H9 (cell line): Measurements from ENCODE around the gene MTA2. TPM values are rescaled to one million over a fixed set of nuclear protein-coding genes. Genes with fewer than 3 reads are reported as not detected.

ENCODE experiments used
- DNase-seq: peaks from one replicate; pipeline ENCODE4 v3.0.0-alpha.2; 2017
- H2AFZ ChIP-seq: one replicate; pipeline ENCODE4 v1.6.1; 2013; ENCODE audit warnings: mild to moderate bottlenecking, low read length, control low read depth, moderate library complexity
- H2AK5ac ChIP-seq: 2 replicates; pipeline ENCODE4 v1.6.1; 2013; ENCODE audit warnings: low read length, control low read depth, mixed read lengths; ENCODE audit not compliant: insufficient read length
- H2BK120ac ChIP-seq: one replicate; pipeline ENCODE4 v1.6.1; 2013; ENCODE audit warnings: low read depth, mild to moderate bottlenecking, low read length, control low read depth, inconsistent platforms; ENCODE audit not compliant: poor library complexity, severe bottlenecking
- H2BK12ac ChIP-seq: 2 replicates; pipeline ENCODE4 v1.6.1; 2013; ENCODE audit warnings: low read length, control low read depth, mixed read lengths, low read depth; ENCODE audit not compliant: insufficient read length
- H2BK15ac ChIP-seq: 2 replicates; pipeline ENCODE4 v1.6.1; 2013; ENCODE audit warnings: low read depth, low read length, control low read depth
- H2BK20ac ChIP-seq: one replicate; pipeline ENCODE4 v1.6.1; 2013; ENCODE audit warnings: low read depth, mild to moderate bottlenecking, low read length, control low read depth, inconsistent platforms; ENCODE audit not compliant: poor library complexity, severe bottlenecking
- H2BK5ac ChIP-seq: 2 replicates; pipeline ENCODE4 v1.6.1; 2013; ENCODE audit warnings: low read length, control low read depth, mixed read lengths; ENCODE audit not compliant: insufficient read length
- H3K14ac ChIP-seq: 2 replicates; pipeline ENCODE4 v1.6.1; 2013; ENCODE audit warnings: low read length, control low read depth; ENCODE audit not compliant: insufficient read depth
- H3K18ac ChIP-seq: 2 replicates; pipeline ENCODE4 v1.6.1; 2013; ENCODE audit warnings: low read depth, mild to moderate bottlenecking, mixed read lengths, low read length, control low read depth; ENCODE audit not compliant: insufficient read length
- H3K23ac ChIP-seq: 2 replicates; pipeline ENCODE4 v1.6.1; 2013; ENCODE audit warnings: low read length, control low read depth, mixed read lengths, low read depth; ENCODE audit not compliant: insufficient read length
- H3K23me2 ChIP-seq: 2 replicates; pipeline ENCODE4 v1.6.1; 2013; ENCODE audit warnings: low read depth, mild to moderate bottlenecking, mixed read lengths, low read length, control low read depth; ENCODE audit not compliant: insufficient read length, poor library complexity, severe bottlenecking
- H3K27ac ChIP-seq: 2 replicates; pipeline ENCODE4 v1.5.1; 2013; ENCODE audit warnings: low read length, control low read depth, mixed read lengths, low read depth; ENCODE audit not compliant: insufficient read length
- H3K27me3 ChIP-seq: 2 replicates; pipeline ENCODE4 v1.6.1; 2013; ENCODE audit warnings: low read length, control low read depth, inconsistent platforms; ENCODE audit not compliant: insufficient read depth
- H3K4ac ChIP-seq: 2 replicates; pipeline ENCODE4 v1.6.1; 2013; ENCODE audit warnings: low read depth, mild to moderate bottlenecking, control low read depth, inconsistent platforms, low read length, moderate library complexity
- H3K4me1 ChIP-seq: 2 replicates; pipeline ENCODE4 v1.6.1; 2013; ENCODE audit warnings: low read length, control low read depth, inconsistent platforms; ENCODE audit not compliant: insufficient read depth
- H3K4me2 ChIP-seq: 2 replicates; pipeline ENCODE4 v1.6.1; 2013; ENCODE audit warnings: low read length, control low read depth, mixed read lengths; ENCODE audit not compliant: insufficient read length, insufficient read depth
- H3K56ac ChIP-seq: 2 replicates; pipeline ENCODE4 v1.6.1; 2013; ENCODE audit warnings: low read depth, mild to moderate bottlenecking, mixed read lengths, low read length, control low read depth; ENCODE audit not compliant: insufficient read length
- H3K79me1 ChIP-seq: 2 replicates; pipeline ENCODE4 v1.6.1; 2013; ENCODE audit warnings: low read depth, mild to moderate bottlenecking, moderate library complexity, low read length, control low read depth, inconsistent platforms; ENCODE audit not compliant: insufficient read depth, poor library complexity, severe bottlenecking
- H3K79me2 ChIP-seq: 2 replicates; pipeline ENCODE4 v1.6.1; 2013; ENCODE audit warnings: low read length, control low read depth, inconsistent platforms; ENCODE audit not compliant: insufficient read depth
- H3K9ac ChIP-seq: 2 replicates; pipeline ENCODE4 v1.6.1; 2013; ENCODE audit warnings: low read length, control low read depth, mixed read lengths; ENCODE audit not compliant: insufficient read length; ENCODE audit errors: extremely low read depth
- H3K9me3 ChIP-seq: one replicate; pipeline ENCODE4 v1.6.1; 2013; ENCODE audit warnings: low read depth, low read length, inconsistent platforms; ENCODE audit not compliant: control insufficient read depth
- H3T11ph ChIP-seq: one replicate; pipeline ENCODE4 v1.6.1; 2013; ENCODE audit warnings: mild to moderate bottlenecking, low read length, control low read depth, inconsistent platforms
- H4K20me1 ChIP-seq: one replicate; pipeline ENCODE4 v1.6.1; 2013; ENCODE audit not compliant: control insufficient read depth, insufficient read length, insufficient read depth
- H4K5ac ChIP-seq: 2 replicates; pipeline ENCODE4 v1.6.1; 2013; ENCODE audit warnings: low read depth, mild to moderate bottlenecking, mixed read lengths, low read length, control low read depth; ENCODE audit not compliant: insufficient read length
- H4K8ac ChIP-seq: replicated peaks from 2 replicates; pipeline ENCODE4 v1.6.1; 2013; ENCODE audit warnings: low read length, control low read depth, mixed read lengths, low read depth; ENCODE audit not compliant: insufficient read length
- H4K91ac ChIP-seq: 2 replicates; pipeline ENCODE4 v1.6.1; 2013; ENCODE audit warnings: low read depth, mild to moderate bottlenecking, moderate library complexity, mixed read lengths, low read length, control low read depth; ENCODE audit not compliant: insufficient read length
- H3K27ac Mint-ChIP-seq, 3 experiments: 2 replicates in 2 of 3; 3 replicates in 1 of 3; pipeline ENCODE4 v1.8.0; 2020 to 2021; ENCODE audit warnings: mixed read lengths in 3 of 3, mild to moderate bottlenecking in 1 of 3, moderate library complexity in 1 of 3
- H3K27me3 Mint-ChIP-seq: 2 replicates; pipeline ENCODE4 v1.8.0; 2021; ENCODE audit warnings: low read depth, mild to moderate bottlenecking, moderate library complexity, mixed read lengths
- H3K36me3 Mint-ChIP-seq, 3 experiments: 2 replicates in 2 of 3; 3 replicates in 1 of 3; pipeline ENCODE4 v1.8.0; 2020 to 2021; ENCODE audit warnings: low read depth in 3 of 3, mixed read lengths in 3 of 3; ENCODE audit not compliant: insufficient read depth in 1 of 3
- H3K4me1 Mint-ChIP-seq, 2 experiments: 2 replicates each; pipeline ENCODE4 v1.8.0; 2020; ENCODE audit warnings: mixed read lengths in 2 of 2
- H3K4me3 Mint-ChIP-seq, 2 experiments: 2 replicates in 1 of 2; 3 replicates in 1 of 2; pipeline ENCODE4 v1.8.0; 2020 to 2021; ENCODE audit warnings: mild to moderate bottlenecking in 2 of 2, mixed read lengths in 2 of 2, moderate library complexity in 1 of 2
- H3K9me3 Mint-ChIP-seq, 2 experiments: 2 replicates in 1 of 2; 3 replicates in 1 of 2; pipeline ENCODE4 v1.8.0; 2020; ENCODE audit warnings: mild to moderate bottlenecking in 2 of 2, mixed read lengths in 2 of 2, moderate library complexity in 1 of 2
- WGBS: extraction: QIAGEN DNeasy Blood & Tissue Kit; methylation state at CpG from one replicate; pipeline ENCODE4 v1.1.7; 2013; ENCODE audit warnings: missing lambda C conversion rate, low lambda C conversion rate, mixed read lengths; ENCODE audit not compliant: insufficient read length; ENCODE audit errors: extremely low coverage; 5-methylcytosine and 5-hydroxymethylcytosine counted together
- total RNA-seq: library from RNA; stranded (reverse); gene quantifications from 2 replicates; pipeline ENCODE4 v1.2.1, GENCODE V29; 2021
- TF ChIP-seq, protein P1 (sequence below): fragments of 200-600 bp; sonication (generic); conservative IDR thresholded peaks from 3 replicates; pipeline ENCODE4 v1.8.0; 2021; ENCODE audit warnings: antibody characterized with exemption, mild to moderate bottlenecking

The MTA2 gene
- total RNA-seq, 1 experiment from 2014 or later = 143 TPM

DNA sequence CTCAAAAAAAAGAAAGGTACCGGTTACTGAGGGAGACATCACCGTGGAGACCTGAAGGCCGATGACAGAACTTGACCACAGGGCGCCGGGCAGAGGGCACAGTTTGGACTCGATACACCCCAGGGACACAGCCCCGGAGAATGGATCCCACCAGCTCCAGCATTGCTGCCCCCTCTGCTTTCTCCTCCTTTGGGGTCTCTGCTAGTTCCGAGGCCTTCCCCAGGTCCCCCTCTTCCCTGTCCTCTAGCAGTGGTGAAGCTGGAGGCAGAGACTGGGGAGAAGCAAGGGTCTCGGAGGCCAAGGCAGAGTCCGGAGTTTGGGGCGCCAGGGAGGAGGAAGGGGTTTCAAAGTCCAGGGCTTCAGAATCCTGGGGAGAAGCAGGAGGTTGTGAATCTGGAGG, 23.1 kb downstream of the MTA2 start:
- Histone ChIP-seq H4K91ac (no peak overlapping the region), H3K9me3 (no peaks in the 10 kb centered on the region), H4K8ac (no peak overlapping the region), H3K23ac (no peak overlapping the region), H3K56ac (no peak overlapping the region), H3K4me2 (no peak overlapping the region), H3K27ac (no peak overlapping the region), H3K79me2 (no peaks in the 10 kb centered on the region), H3K27me3 (no peaks in the 10 kb centered on the region), H2AFZ (no peak overlapping the region), H3K23me2 (peaks cover 8% of the 10 kb centered on the region), H2BK12ac (no peak overlapping the region), H3T11ph (no peak overlapping the region), H2BK120ac (no peak overlapping the region), H3K4me1 (no peaks in the 10 kb centered on the region), H3K4ac (no peak overlapping the region), H3K18ac (no peak overlapping the region), H4K20me1 (no peaks in the 10 kb centered on the region), H3K9ac (no peak overlapping the region), H2BK20ac (no peak overlapping the region), H2BK5ac (no peak overlapping the region), H3K14ac (no peak overlapping the region), H2BK15ac (no peak overlapping the region), H4K5ac (no peak overlapping the region), H3K79me1 (no peaks in the 10 kb centered on the region), H2AK5ac (no peak overlapping the region)
- Mint-ChIP-seq H3K36me3 (peaks cover 6 to 50% (median 40%) of the 10 kb centered on the region in 3 experiments), H3K27ac (no peak overlapping the region; a peak in 1 of 7 replicates), H3K9me3 (no peaks in the 10 kb centered on the region), H3K27me3 (no peaks in the 10 kb centered on the region), H3K4me3 (no peak overlapping the region), H3K4me1 (peaks cover 11% of the 10 kb centered on the region in 2 experiments)
- TF ChIP-seq, protein P1, sequence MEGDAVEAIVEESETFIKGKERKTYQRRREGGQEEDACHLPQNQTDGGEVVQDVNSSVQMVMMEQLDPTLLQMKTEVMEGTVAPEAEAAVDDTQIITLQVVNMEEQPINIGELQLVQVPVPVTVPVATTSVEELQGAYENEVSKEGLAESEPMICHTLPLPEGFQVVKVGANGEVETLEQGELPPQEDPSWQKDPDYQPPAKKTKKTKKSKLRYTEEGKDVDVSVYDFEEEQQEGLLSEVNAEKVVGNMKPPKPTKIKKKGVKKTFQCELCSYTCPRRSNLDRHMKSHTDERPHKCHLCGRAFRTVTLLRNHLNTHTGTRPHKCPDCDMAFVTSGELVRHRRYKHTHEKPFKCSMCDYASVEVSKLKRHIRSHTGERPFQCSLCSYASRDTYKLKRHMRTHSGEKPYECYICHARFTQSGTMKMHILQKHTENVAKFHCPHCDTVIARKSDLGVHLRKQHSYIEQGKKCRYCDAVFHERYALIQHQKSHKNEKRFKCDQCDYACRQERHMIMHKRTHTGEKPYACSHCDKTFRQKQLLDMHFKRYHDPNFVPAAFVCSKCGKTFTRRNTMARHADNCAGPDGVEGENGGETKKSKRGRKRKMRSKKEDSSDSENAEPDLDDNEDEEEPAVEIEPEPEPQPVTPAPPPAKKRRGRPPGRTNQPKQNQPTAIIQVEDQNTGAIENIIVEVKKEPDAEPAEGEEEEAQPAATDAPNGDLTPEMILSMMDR = no peak
- DNase-seq = no peak
- no CpG with 5 or more reads among the region's 11 CpGs for WGBS
